Left hindlimb (tissue), 1 donor: ENCODE results near the gene ITFG1.

Experiments used
- DNase-seq: peaks from one replicate; pipeline ENCODE4 v3.0.0-alpha.2; 2018

ITFG1 gene

DNA sequence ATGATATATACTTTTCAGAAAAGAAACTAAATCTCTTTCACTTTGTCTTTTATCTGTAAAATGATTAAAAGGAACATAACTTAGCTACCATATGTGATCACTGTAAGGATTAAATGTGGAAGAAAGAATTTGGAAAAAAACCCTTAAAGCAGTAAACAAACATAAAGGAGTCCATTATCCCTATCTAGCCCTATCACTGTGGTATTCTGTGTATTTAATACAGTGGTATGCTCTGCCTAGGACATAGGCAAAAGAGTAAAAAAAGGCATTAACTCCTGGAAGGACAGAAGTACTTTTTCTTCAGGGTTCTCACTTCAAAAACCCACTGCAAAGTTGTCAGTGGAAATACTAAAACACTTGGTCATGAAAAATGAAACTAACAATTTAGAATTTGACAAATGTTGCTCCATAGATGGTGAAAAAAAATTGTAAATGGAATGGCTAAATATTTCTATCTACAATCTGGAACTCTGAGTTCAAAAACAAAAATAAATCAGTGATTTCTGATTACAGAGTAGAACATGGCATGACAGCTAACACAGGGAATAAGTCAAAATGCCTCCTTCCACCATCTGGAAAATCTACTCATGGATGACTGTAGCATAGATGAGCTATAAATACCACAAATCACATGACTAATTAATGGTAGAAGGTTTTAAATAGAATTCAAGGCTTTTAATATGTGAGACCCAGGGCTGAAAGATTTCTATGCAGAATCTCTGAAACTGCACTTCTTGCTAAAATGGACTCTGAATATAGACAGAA lies 140.1 kb downstream of the ITFG1 start:
- no peak for DNase-seq

- no peak for DNase-seq
Measured at GRCh38 chr16:47317465-47318240, 143.2 kb downstream of the ITFG1 start.

- DNase-seq = no peak
Measured at GRCh38 chr16:47316442-47317015, 144.3 kb downstream of the ITFG1 start.

DNA sequence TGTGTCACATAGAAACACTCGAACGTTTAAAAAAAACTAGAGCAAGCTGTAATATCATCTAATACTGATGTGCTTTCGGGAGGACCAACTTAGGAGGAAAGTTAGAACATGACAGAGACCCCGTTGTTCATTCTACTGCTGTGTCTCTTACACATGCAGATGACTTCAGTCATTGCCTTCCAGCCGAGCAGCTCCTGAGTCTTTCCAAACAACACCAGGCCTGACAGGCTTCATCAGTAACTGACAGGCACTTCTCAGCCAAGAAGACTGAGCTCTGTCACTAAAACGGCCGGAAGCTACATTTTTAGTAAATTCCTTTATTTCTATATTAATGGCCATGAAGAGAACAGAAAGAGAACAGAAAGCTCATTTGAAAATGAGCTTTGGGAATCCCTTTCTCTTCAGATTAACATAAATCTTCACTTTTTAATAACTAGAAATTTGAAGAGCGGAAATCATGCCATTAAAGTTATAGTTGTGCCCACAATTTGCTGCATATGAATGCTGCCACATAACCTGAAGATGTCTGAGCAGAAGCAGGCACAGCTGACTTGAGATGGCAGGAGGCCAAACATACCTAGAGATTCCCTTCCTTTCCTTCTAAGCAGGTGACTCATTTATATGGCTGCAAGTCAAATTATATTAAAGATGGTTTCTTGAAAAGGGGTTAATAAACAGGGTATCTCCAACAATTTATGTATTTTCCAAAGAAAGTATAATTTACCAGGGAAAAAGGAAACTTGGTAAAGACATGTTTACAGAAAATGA lies 148.9 kb downstream of the ITFG1 start:
- no peak for DNase-seq

DNA sequence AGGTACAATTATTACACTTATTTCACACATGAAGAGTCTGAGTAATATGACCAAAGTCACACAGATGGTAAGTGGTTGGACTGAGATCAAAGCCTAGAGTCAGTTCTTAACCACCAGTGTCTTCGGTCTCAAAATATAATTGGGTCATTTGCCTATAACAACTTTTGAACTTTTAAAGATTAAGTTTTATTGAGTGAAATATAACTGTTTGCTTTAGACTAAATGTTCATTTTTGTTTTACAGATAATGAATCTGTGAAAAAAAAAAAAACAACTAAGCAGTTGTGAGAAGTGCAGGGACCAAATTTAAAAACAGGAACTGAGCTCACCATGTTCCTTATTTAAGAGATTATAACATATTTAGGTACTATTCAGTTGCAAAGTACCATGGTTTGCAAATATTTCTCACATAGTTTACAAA lies 150.1 kb downstream of the ITFG1 start:
- DNase-seq = no peak

- no peak for DNase-seq
Measured at GRCh38 chr16:47309581-47310312, 151.1 kb downstream of the ITFG1 start.

GRCh38 chr16:47308601-47309000 lies 152.3 kb downstream of the ITFG1 start:
- DNase-seq = no peak

DNA sequence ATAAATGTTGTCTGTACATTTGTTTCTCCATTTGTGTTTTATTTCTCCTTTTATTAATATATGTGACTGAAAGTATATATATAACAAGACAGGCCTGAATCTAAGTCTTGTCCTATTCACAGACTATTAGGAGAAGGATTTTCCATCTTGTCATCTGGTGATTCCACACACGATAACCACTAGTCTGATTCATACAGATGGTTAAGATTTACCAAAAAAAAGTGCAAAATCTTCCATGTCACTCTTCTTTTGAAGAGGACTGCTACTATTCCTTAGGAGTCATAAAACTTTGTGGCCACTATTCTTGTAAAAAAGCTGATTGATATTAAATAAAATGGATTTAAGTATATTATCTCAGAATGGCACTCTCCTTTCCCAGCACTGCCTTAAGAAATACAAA lies 156.3 kb downstream of the ITFG1 start:
- no peak for DNase-seq

DNA sequence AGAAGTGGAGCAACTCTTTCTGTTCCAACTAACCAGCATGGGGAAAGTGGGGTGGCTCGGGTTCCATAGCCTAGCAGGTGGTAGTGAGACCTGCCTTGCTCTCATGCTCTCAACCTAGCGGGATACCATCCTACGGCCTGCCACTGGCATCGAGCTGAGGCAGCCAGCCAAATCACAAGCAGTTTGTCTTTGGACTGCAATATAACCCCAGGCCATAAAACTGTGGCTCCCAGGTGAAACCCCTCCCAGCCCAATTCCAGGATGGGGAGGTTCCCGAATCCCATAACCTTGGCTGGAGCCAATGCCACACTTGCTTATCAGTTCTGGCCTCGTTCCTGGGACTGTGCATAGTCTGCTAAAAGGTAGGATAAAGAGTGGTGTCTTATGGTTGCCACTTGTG lies 161.3 kb downstream of the ITFG1 start:
- no peak for DNase-seq

DNA sequence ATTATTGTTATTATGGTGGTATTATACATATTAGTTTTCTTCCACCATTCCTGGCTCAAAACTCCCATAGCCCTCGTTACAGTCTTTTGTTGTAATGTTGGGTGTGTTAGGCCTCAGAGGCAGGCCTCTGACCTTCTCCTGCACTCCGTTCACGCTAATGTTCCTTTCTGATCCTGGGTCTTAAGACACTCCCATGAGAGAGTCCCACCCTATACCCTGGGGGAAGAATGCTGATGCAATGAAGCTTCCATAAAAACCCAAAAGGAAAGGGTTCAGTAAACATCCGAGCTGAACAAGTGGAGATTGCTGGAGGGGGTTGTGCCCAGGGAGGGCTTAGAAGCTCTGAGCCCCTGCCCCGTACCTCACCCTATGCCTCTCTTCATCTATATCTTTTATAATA lies 175.9 kb downstream of the ITFG1 start:
- no peak for DNase-seq

DNA sequence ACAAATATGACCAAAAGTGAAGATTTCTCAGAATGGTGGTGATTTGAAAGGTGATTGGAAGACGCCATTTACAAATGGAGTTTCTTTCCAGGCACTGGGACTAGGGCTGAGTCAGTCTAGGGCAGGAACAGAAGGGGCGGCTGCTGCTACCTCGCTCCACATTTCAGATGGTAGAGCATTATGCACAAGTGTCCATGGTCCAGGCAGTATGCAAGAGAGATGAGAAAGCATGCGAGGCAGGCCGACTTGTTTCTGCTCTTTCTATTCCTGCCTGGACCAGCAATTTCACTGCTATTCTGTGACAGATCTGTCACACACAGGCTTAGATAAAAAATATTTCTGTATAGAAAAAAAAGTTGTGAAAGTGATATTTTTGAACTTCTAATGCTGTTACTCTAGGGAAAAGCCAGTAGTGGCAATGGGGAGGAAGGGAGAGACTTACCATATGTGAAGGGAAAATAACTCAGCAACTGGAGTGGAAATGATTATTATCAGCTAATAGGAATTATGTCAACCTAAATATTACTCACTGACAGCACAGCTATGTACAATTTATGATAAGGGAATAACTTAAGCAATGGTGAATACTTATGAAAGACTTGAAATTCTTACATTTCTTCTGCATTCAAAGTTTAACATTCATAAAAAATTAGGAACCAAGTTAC lies 182.4 kb downstream of the ITFG1 start:
- DNase-seq = no peak

DNA sequence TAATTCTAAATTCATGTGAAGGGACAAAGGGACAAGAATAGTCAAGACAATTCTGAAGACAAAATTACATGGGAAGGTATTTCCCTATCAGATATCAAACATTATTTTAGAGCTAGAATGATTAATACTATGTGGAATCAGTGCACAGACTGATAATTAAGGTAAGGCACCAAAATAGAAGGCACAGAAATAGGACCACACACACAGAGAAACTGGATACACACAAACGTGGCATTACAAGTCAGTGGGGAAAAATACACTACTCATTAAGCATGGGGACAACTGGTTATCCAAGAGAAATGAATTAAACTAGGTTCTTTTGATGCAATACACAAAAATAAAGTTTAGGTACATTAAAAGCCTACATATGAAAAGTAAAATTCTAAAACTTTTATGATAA lies 184.3 kb downstream of the ITFG1 start:
- no peak for DNase-seq

DNA sequence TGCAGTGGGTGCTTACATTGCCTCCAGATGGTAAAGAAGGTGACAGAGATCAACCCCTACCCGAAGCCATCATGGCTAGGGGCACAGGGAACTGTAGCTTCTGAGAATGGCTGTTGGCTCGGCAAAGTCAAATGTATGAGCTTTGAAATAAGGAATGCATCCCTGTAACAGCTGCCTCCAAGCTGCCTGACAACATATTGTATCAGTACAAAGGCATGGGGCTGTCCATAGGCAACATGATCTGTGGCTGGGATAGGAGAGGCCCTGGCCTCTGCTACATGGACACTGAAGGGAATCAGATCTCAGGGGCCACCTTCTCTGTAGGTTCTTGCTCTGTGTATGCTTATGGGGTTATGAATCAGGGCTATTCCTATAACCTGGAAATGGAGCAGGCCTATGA lies 197.9 kb downstream of the ITFG1 start:
- DNase-seq = no peak

DNA sequence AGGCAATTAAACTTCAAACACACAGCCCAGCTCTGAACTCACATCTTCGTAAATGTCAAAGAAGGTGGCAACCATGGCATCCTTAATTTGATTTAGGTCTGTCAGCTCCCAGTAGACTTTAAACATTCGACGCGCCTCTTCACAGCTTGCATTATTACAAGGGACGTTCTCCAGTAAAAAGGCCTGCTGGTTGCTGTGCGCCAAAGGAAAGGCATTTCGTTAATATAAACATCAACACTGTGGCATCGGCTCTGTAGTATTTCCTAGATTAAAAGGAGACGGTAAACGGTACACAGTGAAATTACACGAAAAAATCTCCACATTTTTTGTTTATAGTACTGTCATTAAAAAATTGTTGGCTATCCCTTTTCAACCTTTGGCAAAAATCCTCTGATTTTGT lies 200.4 kb downstream of the ITFG1 start:
- DNase-seq = no peak

DNA sequence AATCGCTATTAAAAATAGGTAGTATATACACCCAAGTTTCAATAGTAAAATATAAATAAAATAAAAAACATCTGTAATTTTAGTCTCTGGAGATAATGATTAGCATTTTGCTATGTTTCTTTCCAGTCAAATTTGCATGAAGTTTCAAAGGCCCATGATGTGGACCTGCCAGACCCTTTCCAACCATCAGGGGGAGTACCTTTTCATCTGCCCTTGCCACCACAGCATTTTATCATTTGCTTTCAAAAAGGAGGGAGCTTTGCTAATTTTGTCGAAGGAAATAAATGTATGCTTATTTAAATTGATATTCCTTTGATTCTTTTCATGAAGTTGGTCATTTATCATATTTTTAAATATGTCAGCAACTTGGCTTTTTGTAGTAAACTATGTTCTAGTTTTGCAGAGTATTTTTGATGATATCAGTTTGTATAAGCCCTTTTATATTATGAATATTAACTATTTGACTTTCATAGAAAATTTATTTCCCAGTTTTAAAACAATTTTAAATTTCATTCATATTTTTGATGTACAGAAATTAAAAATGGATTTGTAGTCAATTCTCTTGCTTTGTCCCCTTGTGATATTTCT lies 201.9 kb downstream of the ITFG1 start:
- DNase-seq = no peak

GRCh38 chr16:47254756-47255155 lies 206.1 kb downstream of the ITFG1 start:
- DNase-seq = peak; percentile 29

GRCh38 chr16:47250983-47251382 lies 209.9 kb downstream of the ITFG1 start:
- no peak for DNase-seq

GRCh38 chr16:47247690-47248089 lies 213.2 kb downstream of the ITFG1 start:
- DNase-seq = no peak

DNA sequence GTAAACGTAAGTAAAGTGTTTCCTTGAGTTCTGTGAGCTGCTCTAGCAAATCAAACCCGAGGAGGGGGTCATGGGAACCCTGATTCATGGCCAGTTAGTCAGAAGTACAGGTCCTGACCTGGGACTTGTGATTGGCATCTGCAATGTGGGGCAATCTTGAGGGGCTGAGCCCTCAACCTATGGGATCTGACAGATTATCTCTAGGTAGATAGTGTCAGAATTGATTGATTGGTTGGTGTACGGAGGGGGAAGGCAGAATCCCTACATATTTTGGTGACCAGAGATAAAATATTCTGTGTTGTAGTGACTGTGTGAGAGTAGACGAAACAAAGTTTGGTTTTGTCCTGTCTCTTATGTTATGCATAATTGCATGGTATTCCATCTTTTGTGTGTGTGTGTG lies 216.7 kb downstream of the ITFG1 start:
- no peak for DNase-seq

GRCh38 chr16:47241061-47241460 lies 219.8 kb downstream of the ITFG1 start:
- DNase-seq = no peak

DNA sequence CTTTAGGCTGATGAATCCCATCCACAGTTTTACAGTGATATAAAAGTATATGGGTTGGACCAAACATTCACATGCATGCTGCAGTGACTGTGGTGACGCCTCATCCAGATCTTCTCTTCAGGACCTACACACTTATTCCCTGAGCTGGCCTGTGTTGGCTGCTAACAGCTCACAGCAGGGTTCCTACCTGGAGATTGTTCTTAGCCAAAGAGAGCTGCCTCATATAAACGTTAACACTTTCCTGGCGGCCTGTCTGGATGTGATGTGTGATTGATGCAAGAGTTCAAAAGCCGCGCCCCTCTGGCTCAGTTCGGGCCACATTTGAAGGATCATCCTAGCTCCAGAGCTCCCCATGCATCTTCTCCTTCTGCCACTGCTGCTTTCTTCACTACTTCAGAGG lies 224.1 kb downstream of the ITFG1 start:
- DNase-seq = no peak

GRCh38 chr16:47230296-47230695 lies 230.6 kb downstream of the ITFG1 start:
- DNase-seq = no peak
